NK-92 (cell line): ENCODE results near the gene CXXC5.

ENCODE experiments used
- DNase-seq: peaks from one replicate; lab custom pipeline; 2025; ENCODE audit not compliant: unreplicated experiment; lab: John Stamatoyannopoulos, UW

Gene CXXC5

GRCh38 chr5:139638090-139638735 lies 9.9 kb upstream of the CXXC5 start:
- no peak for DNase-seq

- no peak for DNase-seq
These were observed 9.2 kb upstream of the CXXC5 start for GRCh38 chr5:139638736-139639618.

DNA sequence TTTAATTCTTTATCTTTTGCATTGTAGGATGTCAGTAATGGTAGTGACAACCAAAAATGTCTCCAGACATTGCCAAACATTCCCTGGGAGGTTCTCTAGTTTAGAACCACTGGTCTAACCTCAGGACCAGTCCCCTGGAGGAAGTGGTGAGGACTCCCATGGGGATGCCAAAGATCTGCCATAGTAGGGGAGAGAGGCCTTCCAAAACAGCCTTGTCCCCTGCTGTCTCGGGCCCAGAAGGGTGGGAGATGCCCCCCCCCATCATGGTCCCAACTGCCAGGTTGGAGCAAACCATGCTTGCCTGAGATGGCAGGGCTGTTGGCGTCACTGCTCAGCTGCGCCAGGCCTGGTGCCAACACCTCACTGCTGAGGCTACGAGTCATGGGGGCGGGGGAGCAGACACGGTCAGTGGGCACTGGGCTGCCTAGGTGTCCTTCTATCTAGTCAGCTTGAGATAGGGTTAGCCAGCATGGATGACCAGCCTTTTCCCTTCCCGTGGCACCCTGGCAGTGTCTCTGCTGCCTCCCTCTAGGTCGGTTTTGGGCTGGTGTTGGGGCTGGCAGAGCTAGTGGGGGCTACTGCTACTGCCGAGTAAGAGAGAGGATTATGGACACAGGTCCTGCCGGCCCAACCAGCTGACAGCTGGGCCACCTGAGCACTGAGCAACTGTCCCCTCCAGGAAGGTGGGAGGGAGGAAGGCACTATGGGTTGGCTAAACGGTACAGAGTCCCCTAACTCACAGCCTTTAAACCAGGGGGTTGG lies 8.3 kb upstream of the CXXC5 start:
- DNase-seq: no peak

DNA sequence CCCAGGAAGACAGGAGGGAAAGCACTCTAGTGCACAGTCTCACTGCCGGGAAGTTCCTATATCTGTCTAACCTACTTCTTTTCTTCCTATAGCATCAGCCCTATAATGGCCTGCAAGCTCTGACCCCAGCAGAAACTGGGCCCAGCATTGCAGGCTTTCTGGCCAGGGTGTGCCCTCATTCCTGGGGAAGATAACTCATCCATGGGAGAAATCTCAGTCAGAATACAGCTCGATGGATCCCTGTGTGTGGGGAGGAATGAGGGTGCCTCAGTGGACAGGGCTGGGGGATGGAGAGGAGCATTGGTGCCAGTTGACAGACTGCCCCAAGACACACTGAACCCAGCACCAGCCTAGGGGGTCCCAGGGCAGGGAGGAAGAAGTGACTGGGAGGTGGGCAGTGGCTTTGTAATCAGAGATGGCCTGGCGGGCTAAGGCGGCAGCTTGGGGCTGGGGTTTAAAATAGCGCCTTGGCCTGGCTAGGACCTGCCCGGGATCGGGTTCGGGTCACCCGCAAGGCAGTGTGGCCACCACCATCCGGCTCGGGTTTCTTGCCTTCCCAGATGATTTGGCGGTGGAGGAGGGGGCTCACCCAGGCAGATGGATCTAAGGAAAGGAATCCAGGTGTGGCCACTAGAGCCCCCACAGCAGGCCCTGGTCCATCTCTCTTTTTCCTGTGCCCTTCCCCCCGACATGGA lies 7.6 kb upstream of the CXXC5 start:
- DNase-seq: no peak

GRCh38 chr5:139641116-139642080 lies 6.8 kb upstream of the CXXC5 start:
- no peak for DNase-seq

GRCh38 chr5:139642213-139642612 lies 5.9 kb upstream of the CXXC5 start:
- no peak for DNase-seq

GRCh38 chr5:139642891-139643871 lies 5.0 kb upstream of the CXXC5 start:
- DNase-seq: no peak

DNA sequence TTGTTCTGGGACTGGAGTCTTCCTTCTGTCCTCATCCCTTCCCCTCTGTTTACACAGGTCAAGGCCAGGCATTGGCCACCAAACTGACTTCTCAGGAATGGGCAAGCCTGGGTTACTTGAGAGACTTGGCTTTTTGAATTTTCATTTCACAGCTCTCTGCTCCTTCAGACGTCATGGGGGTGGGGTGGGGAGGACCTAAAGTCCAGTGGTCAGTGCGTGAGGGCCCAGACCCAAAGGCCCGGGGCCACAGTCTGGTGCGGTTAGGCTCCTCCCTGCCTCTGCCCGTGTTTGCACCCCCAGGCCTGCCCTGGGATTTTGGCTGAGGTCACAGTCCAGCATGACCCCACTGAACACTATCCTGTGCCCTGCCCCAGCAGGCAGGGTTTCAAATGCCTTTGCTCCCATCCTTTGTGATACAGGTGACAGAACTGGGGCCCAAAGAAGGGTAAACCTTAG lies 4.1 kb upstream of the CXXC5 start:
- DNase-seq: no peak

DNA sequence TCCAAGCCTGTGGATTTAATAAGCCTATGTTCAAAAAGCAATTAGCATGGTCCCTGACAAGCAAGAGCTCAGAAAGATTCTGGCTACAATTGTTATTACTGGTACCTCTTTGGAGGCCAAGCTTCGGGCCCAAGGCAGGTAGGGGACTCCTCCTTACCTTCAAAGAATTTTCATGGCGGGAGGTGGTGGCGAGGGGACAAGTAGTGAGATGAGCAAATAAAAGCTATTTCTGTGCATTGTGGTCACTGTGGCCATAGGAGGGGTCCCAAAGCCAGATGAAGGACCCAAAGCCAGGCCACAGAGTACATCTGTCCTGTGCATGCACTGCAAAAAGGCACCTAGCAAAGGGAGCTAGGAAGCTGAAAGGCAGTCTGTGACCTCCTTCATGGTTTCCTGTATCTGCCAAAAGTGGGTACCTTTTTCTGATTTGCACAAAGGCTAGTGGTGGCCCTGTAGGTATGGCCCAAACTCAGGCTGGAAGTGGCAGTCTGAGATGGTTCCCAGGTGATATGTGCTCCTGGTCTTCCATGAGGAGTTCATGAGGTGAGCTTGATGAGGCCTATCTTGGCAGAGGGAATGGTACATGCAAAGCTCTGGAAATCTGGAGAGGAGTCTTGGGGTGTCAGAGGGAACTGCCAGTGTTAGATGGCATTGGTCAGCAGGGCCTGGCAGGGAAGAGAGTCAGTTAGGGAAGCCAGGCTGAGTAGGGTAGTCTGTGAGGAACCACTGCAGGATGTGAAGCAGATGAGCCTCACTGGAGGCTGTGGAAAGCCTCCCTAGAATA lies 3.3 kb upstream of the CXXC5 start:
- no peak for DNase-seq

GRCh38 chr5:139645430-139645871 lies 2.7 kb upstream of the CXXC5 start:
- no peak for DNase-seq

GRCh38 chr5:139646111-139646510 lies 2.0 kb upstream of the CXXC5 start:
- no peak for DNase-seq

DNA sequence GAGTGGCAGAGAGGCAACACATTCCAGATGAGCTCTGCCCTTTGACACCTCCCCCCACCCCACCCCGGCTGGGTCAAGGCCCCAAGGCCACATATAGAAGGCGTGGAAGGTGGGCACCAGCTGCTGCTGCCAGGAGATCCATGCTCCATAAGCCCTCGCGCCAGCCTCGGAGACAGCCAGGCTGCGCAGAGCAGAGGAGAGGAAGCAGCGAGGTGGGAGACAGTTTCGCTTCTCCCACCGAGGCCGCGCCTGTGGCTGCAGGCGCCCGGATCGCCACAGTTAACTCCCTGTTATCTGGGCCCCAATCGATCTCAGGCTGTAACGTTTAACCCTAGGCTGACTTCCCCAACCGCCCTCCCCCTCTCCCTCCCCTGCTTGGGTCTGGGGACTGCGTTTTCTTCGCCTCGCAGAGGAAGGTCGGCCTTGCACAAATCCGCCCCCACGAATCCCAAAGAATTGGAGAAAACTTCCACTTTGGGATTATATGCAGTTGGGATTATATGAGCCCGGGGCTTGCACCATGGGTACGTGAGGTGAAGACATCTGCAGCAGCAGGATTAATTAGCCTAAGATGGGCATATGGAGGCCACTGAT lies 1.1 kb upstream of the CXXC5 start:
- no peak for DNase-seq

DNA sequence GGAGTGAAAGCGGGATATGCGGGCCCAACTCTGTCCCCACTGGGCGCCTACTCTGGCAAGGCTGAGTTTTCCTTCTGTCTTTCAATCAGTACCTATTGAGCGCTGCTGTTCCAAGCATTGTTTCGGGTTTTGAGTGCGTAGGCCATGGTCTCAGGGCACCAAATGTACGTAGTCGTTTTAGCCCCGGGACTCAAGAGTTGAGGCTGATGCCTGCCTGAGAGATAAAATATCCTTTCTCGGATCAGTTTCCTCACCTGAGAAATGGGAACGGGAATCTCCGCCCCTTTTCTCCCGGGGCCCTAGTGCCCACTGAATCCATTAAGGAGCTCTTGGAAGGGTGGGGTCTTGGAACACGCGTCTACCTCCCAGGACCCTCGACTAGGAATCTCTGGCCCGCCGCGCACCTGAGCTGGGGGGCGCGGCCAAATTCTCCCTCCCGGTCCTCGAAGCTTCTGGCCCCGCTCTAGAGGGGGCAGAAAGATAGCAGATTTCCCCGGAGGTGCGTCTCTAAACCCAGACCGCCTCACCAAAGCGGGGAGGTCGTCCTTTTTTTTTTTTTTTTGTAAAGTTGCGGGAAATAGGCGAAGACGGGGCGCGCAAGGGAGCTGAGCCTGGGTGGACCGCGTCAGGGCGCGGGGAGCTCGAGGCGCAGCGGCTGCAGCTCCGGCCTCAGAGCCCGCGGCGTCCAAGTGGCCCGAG lies 494 bp upstream of the CXXC5 start:
- DNase-seq: no peak

- DNase-seq: no peak
These were observed 1.2 kb downstream of the CXXC5 start for GRCh38 chr5:139649082-139649991.

- DNase-seq: no peak
These were observed 2.0 kb downstream of the CXXC5 start for GRCh38 chr5:139650031-139650688.
